CD4-positive, alpha-beta memory T cell (primary cell): Measurements from ENCODE around the gene WDSUB1. TPM values are rescaled to one million over a fixed set of nuclear protein-coding genes. Genes with fewer than 3 reads are reported as not detected.
A peak's percentile ranks its signal among the peaks of the same experiment; 100 is the strongest.

Experiments
- CTCF ChIA-PET: fragments of 350-600 bp; sonication (Branson Sonifier 250); formaldehyde crosslinking; loops from one replicate; lab custom pipeline; 2021; ENCODE audit warnings: inconsistent platforms; ENCODE audit not compliant: partially characterized antibody; lab: Charles Lee
- POLR2A ChIA-PET: fragments of 350-600 bp; sonication (Branson Sonifier 250); formaldehyde crosslinking; loops from one replicate; lab custom pipeline; 2021; ENCODE audit not compliant: partially characterized antibody; lab: Charles Lee
- DNase-seq, 5 donors: peaks; one replicate each; pipeline versions ENCODE4 v3.0.0 to v3.0.0-alpha.2; 2020 to 2022; ENCODE audit warnings: mixed read lengths in 1 of 5
- H3K27ac ChIP-seq: one replicate; pipeline ENCODE4 v1.7.0; 2013; ENCODE audit warnings: low read depth, low read length
- H3K27me3 ChIP-seq: 2 replicates; pipeline ENCODE4 v1.7.0; 2013; ENCODE audit warnings: mild to moderate bottlenecking, low read length, moderate library complexity; ENCODE audit not compliant: insufficient read depth
- H3K36me3 ChIP-seq: 2 replicates; pipeline ENCODE4 v1.7.0; 2013; ENCODE audit warnings: mild to moderate bottlenecking, low read length, moderate library complexity; ENCODE audit not compliant: insufficient read depth
- H3K4me1 ChIP-seq: 2 replicates; pipeline ENCODE4 v1.7.0; 2013; ENCODE audit warnings: mild to moderate bottlenecking, low read length, moderate library complexity; ENCODE audit not compliant: insufficient read depth
- H3K4me3 ChIP-seq, 2 donors: one replicate each; pipeline ENCODE4 v1.7.0; 2013; ENCODE audit warnings: low read length in 2 of 2, mild to moderate bottlenecking in 1 of 2
- H3K9me3 ChIP-seq, 2 donors: one replicate each; pipeline ENCODE4 v1.7.0; 2013; ENCODE audit warnings: low read length in 2 of 2, control low read depth in 1 of 2; ENCODE audit not compliant: control insufficient read depth in 1 of 2
- H3K27ac Mint-ChIP-seq, 7 donors: one replicate each; pipeline ENCODE4 v1.8.0; 2020 to 2021; ENCODE audit warnings: mixed read lengths in 7 of 7, mild to moderate bottlenecking in 6 of 7, inconsistent platforms in 3 of 7, moderate library complexity in 3 of 7
- H3K27me3 Mint-ChIP-seq, 2 donors: one replicate each; pipeline ENCODE4 v1.8.0; 2020 to 2021; ENCODE audit warnings: mixed read lengths in 2 of 2
- H3K36me3 Mint-ChIP-seq, 2 donors: one replicate each; pipeline ENCODE4 v1.8.0; 2020 to 2021; ENCODE audit warnings: mixed read lengths in 2 of 2, inconsistent platforms in 1 of 2, mild to moderate bottlenecking in 1 of 2
- H3K4me1 Mint-ChIP-seq, 4 donors: one replicate each; pipeline ENCODE4 v1.8.0; 2020 to 2021; ENCODE audit warnings: mixed read lengths in 4 of 4, mild to moderate bottlenecking in 1 of 4
- H3K4me3 Mint-ChIP-seq, 8 donors: one replicate each; pipeline ENCODE4 v1.8.0; 2020 to 2021; ENCODE audit warnings: mixed read lengths in 8 of 8, mild to moderate bottlenecking in 7 of 8, moderate library complexity in 6 of 8, inconsistent platforms in 3 of 8
- H3K9me3 Mint-ChIP-seq, 8 donors: one replicate each; pipeline ENCODE4 v1.8.0; 2020 to 2021; ENCODE audit warnings: mixed read lengths in 8 of 8, mild to moderate bottlenecking in 5 of 8, inconsistent platforms in 3 of 8, moderate library complexity in 1 of 8
- intact Hi-C: fragments of 100-400 bp; cut with micrococcal nuclease; formaldehyde crosslinking; loops from one replicate; pipeline ENCODE4 v1.15.1; 2023
- polyA plus RNA-seq, 2 donors: library from polyadenylated mRNA; unstranded; fragments of 300-500 nt; fragmentation: Illumina TruSeq; gene quantifications; one replicate each; pipeline ENCODE4 v1.2.3, GENCODE V29; 2021
- total RNA-seq, 2 experiments: library from RNA; stranded (reverse); gene quantifications; one replicate each; pipeline ENCODE4 v1.2.3, GENCODE V29; 2021

Gene WDSUB1
- total and polyA plus RNA-seq, 4 experiments from 2014 or later = 5.8 to 7.6 (median 6.8) TPM

DNA sequence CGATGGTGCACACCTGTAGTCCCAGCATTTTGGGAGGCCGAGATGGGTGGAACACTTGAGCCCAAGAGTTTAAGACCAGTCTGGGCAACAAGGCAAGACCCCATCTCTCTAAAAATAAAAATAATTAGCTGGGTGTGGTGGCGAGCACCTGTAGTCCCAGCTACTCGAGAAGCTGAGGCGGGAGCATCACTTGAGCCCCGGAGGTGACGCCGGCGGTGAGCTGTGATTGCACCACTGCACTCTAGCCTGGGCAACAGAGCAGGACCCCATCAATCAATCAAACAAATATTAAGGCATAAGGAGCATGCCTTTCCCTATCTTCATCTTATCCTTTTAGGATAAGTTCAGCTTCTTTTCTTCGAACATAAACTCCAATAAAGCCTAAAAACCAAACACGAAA, 1.1 kb downstream of the WDSUB1 start:
- Histone ChIP-seq H3K27me3 (no peaks in the 10 kb centered on the region), H3K36me3 (no peaks in the 10 kb centered on the region), H3K27ac (no peak overlapping the region), H3K4me1 (peaks cover 9% of the 10 kb centered on the region), H3K4me3 (no peak overlapping the region), H3K9me3 (no peaks in the 10 kb centered on the region)
- H3K4me3 Mint-ChIP-seq = peak overlapping the region; percentile 22 to 84 (median 76)
- CTCF ChIA-PET = no interaction called here
- no peaks in the 10 kb centered on the region for H3K9me3 Mint-ChIP-seq
- POLR2A ChIA-PET = interaction anchor here (1.0 to 1.3 kb wide), 2 partner anchors 427 to 618 kb away, joined by 3 to 7 read pairs; partner anchors contain the start of gene MARCHF7
- H3K4me1 Mint-ChIP-seq = peaks cover 10 to 23% (median 17%) of the 10 kb centered on the region in 4 donors
- intact Hi-C loops = loop anchor here (5.0 kb wide), 1 partner anchor 232 kb away; no protein-coding TSS in a partner anchor
- peaks cover 5% of the 10 kb centered on the region in 2 donors for H3K36me3 Mint-ChIP-seq
- H3K27me3 Mint-ChIP-seq = no peaks in the 10 kb centered on the region
- no peak for DNase-seq
- H3K27ac Mint-ChIP-seq = peak overlapping the region in 6 of 7 donors; percentile 48 to 84 (median 66)

DNA sequence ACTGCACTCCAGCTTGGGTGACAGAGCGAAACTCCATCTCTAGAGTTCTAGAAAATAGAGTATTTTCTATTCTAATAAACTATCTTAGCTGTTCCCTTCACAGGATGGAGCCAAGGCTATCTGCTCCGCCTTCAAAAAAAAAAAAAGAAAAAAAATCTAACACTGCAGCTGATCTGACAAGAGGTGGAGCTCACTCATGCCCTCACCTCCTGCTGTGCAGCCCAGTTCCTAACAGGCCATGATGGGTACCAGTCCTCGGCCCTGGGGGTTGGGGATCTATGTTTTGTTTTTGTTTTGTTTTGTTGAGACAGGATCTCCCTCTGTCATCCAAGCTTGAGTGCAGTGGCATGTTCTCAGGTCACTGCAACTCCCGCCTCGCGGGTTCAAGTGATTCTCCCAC, 3.0 kb downstream of the WDSUB1 start:
- peaks cover 5% of the 10 kb centered on the region for H3K4me1 ChIP-seq
- CTCF ChIA-PET = no interaction called here

GRCh38 chr2:159281002-159281401, 5.5 kb downstream of the WDSUB1 start:
- Mint-ChIP-seq H3K27me3 (no peaks in the 10 kb centered on the region), H3K4me1 (peaks cover 4 to 14% (median 6%) of the 10 kb centered on the region in 4 donors), H3K27ac (no peak overlapping the region), H3K9me3 (no peaks in the 10 kb centered on the region), H3K36me3 (peaks cover 7 to 12% of the 10 kb centered on the region in 2 donors), H3K4me3 (no peak overlapping the region)
- Histone ChIP-seq H3K36me3 (peaks cover 4% of the 10 kb centered on the region), H3K27me3 (no peaks in the 10 kb centered on the region), H3K27ac (no peak overlapping the region), H3K4me3 (no peak overlapping the region), H3K4me1 (peaks cover 4% of the 10 kb centered on the region), H3K9me3 (no peaks in the 10 kb centered on the region)
- intact Hi-C loops = no loop called here
- CTCF ChIA-PET = no interaction called here
- POLR2A ChIA-PET = no interaction called here
- DNase-seq = no peak

More for the DNA sequence above, 3.0 kb downstream of the WDSUB1 start:
- H3K27me3 ChIP-seq = no peaks in the 10 kb centered on the region
- Mint-ChIP-seq H3K4me3 (peak overlapping the region in 1 of 8 donors; percentile 31), H3K9me3 (no peaks in the 10 kb centered on the region), H3K36me3 (peaks cover 7 to 8% of the 10 kb centered on the region in 2 donors), H3K4me1 (peaks cover 6 to 18% (median 12%) of the 10 kb centered on the region in 4 donors), H3K27ac (no peak overlapping the region), H3K27me3 (no peaks in the 10 kb centered on the region)
- peaks cover 4% of the 10 kb centered on the region for H3K36me3 ChIP-seq
- no peak overlapping the region for H3K27ac ChIP-seq
- intact Hi-C loops = no loop called here
- no peak overlapping the region for H3K4me3 ChIP-seq
- H3K9me3 ChIP-seq = no peaks in the 10 kb centered on the region
- POLR2A ChIA-PET = no interaction called here
- DNase-seq = no peak

DNA sequence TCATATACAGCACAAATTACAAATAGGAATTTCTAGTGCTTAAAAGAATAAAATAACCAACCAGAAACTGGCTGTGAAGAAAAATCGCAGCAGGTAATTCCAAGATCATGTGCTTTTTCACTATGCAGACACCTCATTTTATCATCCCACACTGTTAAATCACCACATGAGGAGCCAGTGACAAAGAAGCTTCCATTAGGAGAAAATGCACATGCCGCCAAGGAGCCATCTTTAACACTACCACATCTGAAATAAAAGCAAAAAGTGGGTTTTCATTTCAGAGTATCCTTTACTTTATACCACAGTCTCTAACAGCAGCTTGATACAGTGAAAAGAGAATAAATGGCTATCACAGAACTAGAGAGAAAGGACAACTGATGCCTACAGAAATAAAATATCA, 6.8 kb downstream of the WDSUB1 start:
- Histone ChIP-seq H3K4me3 (no peak overlapping the region), H3K4me1 (no peaks in the 10 kb centered on the region), H3K9me3 (no peaks in the 10 kb centered on the region), H3K27me3 (no peaks in the 10 kb centered on the region), H3K36me3 (peaks cover 4% of the 10 kb centered on the region), H3K27ac (no peak overlapping the region)
- Mint-ChIP-seq H3K4me1 (peaks cover 0 to 5% (median 3%) of the 10 kb centered on the region in 4 donors), H3K27ac (no peak overlapping the region), H3K9me3 (no peaks in the 10 kb centered on the region), H3K36me3 (peaks cover 12 to 17% of the 10 kb centered on the region in 2 donors), H3K27me3 (no peaks in the 10 kb centered on the region), H3K4me3 (no peak overlapping the region)
- intact Hi-C loops = no loop called here
- ChIA-PET CTCF (no interaction called here), POLR2A (no interaction called here)
- DNase-seq = no peak

DNA sequence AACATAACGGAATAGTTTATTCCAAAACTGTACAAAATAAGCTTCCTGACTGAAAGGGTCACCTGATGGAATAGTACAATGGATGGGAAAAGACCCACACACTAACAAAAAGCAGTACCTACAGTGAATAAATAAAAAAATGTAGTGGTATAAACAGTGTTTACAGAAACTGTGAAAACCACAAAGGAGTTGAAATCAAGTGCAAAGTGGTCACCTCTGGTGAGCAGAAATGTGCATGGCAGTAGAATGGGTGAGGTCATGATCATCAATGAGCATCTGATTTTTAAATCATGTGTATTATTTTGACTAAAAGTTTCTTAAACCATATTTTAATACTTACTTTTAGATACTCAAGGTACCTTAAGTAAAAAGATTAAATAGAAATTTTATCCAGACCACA, 11.4 kb downstream of the WDSUB1 start:
- ChIA-PET POLR2A (no interaction called here), CTCF (no interaction called here)
- peaks cover 33 to 39% of the 10 kb centered on the region in 2 donors for H3K36me3 Mint-ChIP-seq
- H3K27me3 Mint-ChIP-seq = no peaks in the 10 kb centered on the region
- Histone ChIP-seq H3K36me3 (peaks cover 4% of the 10 kb centered on the region), H3K9me3 (no peaks in the 10 kb centered on the region), H3K4me3 (no peak overlapping the region), H3K27ac (no peak overlapping the region), H3K4me1 (no peaks in the 10 kb centered on the region), H3K27me3 (no peaks in the 10 kb centered on the region)
- H3K27ac Mint-ChIP-seq = no peak overlapping the region
- no peaks in the 10 kb centered on the region for H3K9me3 Mint-ChIP-seq
- no peak for DNase-seq
- no peak overlapping the region for H3K4me3 Mint-ChIP-seq
- peaks cover 0 to 4% (median 0%) of the 10 kb centered on the region in 4 donors for H3K4me1 Mint-ChIP-seq
- intact Hi-C loops = no loop called here

GRCh38 chr2:159272156-159272555, 14.3 kb downstream of the WDSUB1 start:
- Histone ChIP-seq H3K9me3 (no peaks in the 10 kb centered on the region), H3K27me3 (no peaks in the 10 kb centered on the region), H3K36me3 (no peaks in the 10 kb centered on the region), H3K4me1 (no peaks in the 10 kb centered on the region), H3K27ac (no peak overlapping the region), H3K4me3 (no peak overlapping the region)
- CTCF ChIA-PET = no interaction called here
- DNase-seq = no peak
- peaks cover 0 to 6% (median 0%) of the 10 kb centered on the region in 4 donors for H3K4me1 Mint-ChIP-seq
- no peaks in the 10 kb centered on the region for H3K27me3 Mint-ChIP-seq
- no peaks in the 10 kb centered on the region for H3K9me3 Mint-ChIP-seq
- peak overlapping the region in 1 of 7 donors; percentile 31 for H3K27ac Mint-ChIP-seq
- POLR2A ChIA-PET = no interaction called here
- intact Hi-C loops = no loop called here
- H3K36me3 Mint-ChIP-seq = peaks cover 36 to 59% of the 10 kb centered on the region in 2 donors
- H3K4me3 Mint-ChIP-seq = no peak overlapping the region

DNA sequence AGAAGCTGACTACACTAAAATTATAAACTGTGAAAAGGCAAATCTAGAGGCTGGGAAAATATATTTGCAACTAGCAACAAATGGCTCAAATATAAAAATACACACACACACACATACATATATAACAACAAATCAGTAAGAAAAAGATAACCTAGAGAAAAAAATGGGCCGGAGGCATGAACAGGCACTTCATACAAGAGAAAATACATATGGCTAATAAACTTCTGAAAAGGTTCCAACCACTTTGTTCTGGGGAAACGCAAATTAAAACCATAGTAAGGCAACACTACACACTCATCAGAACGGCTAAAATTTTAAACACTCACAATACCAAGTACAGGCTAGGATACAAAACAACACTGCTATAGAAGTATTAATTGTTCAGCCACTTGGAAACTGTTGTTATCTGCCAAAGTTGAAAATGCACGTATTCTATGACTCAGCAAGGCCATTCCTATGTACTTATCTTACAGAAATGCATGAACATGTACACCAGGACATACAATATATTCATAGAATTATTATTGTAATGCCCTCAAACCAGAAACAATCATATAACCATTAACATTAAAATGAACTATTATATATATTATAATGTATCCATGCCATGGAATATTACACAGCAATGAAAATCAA, 15.6 kb downstream of the WDSUB1 start:
- DNase-seq = no peak
- Mint-ChIP-seq H3K4me1 (peaks cover 0 to 6% (median 0%) of the 10 kb centered on the region in 4 donors), H3K36me3 (peaks cover 36 to 63% of the 10 kb centered on the region in 2 donors), H3K27ac (no peak overlapping the region), H3K27me3 (no peaks in the 10 kb centered on the region), H3K4me3 (no peak overlapping the region), H3K9me3 (no peaks in the 10 kb centered on the region)
- H3K9me3 ChIP-seq = no peaks in the 10 kb centered on the region
- no peak overlapping the region for H3K4me3 ChIP-seq
- H3K27ac ChIP-seq = no peak overlapping the region
- CTCF ChIA-PET = no interaction called here
- intact Hi-C loops = no loop called here
- H3K36me3 ChIP-seq = no peaks in the 10 kb centered on the region
- no peaks in the 10 kb centered on the region for H3K4me1 ChIP-seq
- no peaks in the 10 kb centered on the region for H3K27me3 ChIP-seq
- POLR2A ChIA-PET = no interaction called here
